Neural cell (in vitro differentiated cells): ENCODE results near the gene ROR2. TPM values are rescaled to one million over a fixed set of nuclear protein-coding genes. Genes with fewer than 3 reads are reported as not detected.

Source experiments
- H2AFZ ChIP-seq: fragments of 200-600, 300-800 bp; sonication (generic), shearing (Covaris generic); 2 replicates; pipeline ENCODE4 v1.6.0; 2014; ENCODE audit warnings: low read depth, mild to moderate bottlenecking, antibody characterized with exemption, low read length, moderate library complexity
- H3F3A ChIP-seq: fragments of 200-600 bp; shearing (Covaris generic); 2 replicates; pipeline ENCODE4 v1.6.1; 2016; ENCODE audit warnings: mild to moderate bottlenecking, moderate library complexity, mixed read lengths, antibody characterized with exemption, low read length; ENCODE audit not compliant: insufficient read depth, poor library complexity, severe bottlenecking
- H3K27ac ChIP-seq: fragments of 200-600, 300-800 bp; sonication (generic), shearing (Covaris generic); 2 replicates; pipeline ENCODE4 v1.5.1; 2014; ENCODE audit warnings: mild to moderate bottlenecking, low read length, moderate library complexity
- H3K27me3 ChIP-seq: fragments of 300-800, 200-600 bp; sonication (generic), shearing (Covaris generic); 2 replicates; pipeline ENCODE4 v1.6.0; 2014; ENCODE audit warnings: mild to moderate bottlenecking, low read depth, low read length, moderate library complexity; ENCODE audit not compliant: insufficient read depth
- H3K36me3 ChIP-seq: fragments of 300-800, 200-600 bp; sonication (generic), shearing (Covaris generic); 2 replicates; pipeline ENCODE4 v1.5.1; 2014; ENCODE audit warnings: mild to moderate bottlenecking, antibody characterized with exemption, low read length, moderate library complexity; ENCODE audit not compliant: insufficient read depth
- H3K4me2 ChIP-seq: fragments of 300-800, 200-600 bp; sonication (generic), shearing (Covaris generic); 2 replicates; pipeline ENCODE4 v1.6.0; 2014; ENCODE audit warnings: mild to moderate bottlenecking, low read length
- H3K4me3 ChIP-seq: fragments of 300-800, 200-600 bp; sonication (generic), shearing (Covaris generic); 2 replicates; pipeline ENCODE4 v1.5.1; 2014; ENCODE audit warnings: mild to moderate bottlenecking, low read length, moderate library complexity
- H3K79me2 ChIP-seq: fragments of 200-600 bp; shearing (Covaris generic); replicated peaks from 2 replicates; pipeline ENCODE4 v1.6.0; 2014; ENCODE audit warnings: mild to moderate bottlenecking, low read length, moderate library complexity; ENCODE audit not compliant: insufficient read depth
- H3K9ac ChIP-seq: fragments of 300-800, 200-600 bp; sonication (generic), shearing (Covaris generic); 2 replicates; pipeline ENCODE4 v1.6.1; 2016; ENCODE audit warnings: mild to moderate bottlenecking, low read length, mixed read lengths
- H3K9me2 ChIP-seq: fragments of 200-600 bp; shearing (Covaris generic); 2 replicates; pipeline ENCODE4 v1.6.1; 2016; ENCODE audit warnings: mild to moderate bottlenecking, low read length, mixed read lengths; ENCODE audit not compliant: insufficient read depth
- H3K9me3 ChIP-seq: fragments of 200-600, 300-800 bp; sonication (generic), shearing (Covaris generic); 2 replicates; pipeline ENCODE4 v1.6.1; 2016; ENCODE audit warnings: mild to moderate bottlenecking, mixed run types, low read length, moderate library complexity, mixed read lengths
- H4K20me1 ChIP-seq: fragments of 200-600 bp; shearing (Covaris generic); 2 replicates; pipeline ENCODE4 v1.6.1; 2016; ENCODE audit warnings: mild to moderate bottlenecking, mixed run types; ENCODE audit not compliant: insufficient read depth
- CTCF ChIP-seq: fragments of 450-650 bp; IDR thresholded peaks from 2 replicates; pipeline ENCODE4 v1.5.1; 2014; ENCODE audit warnings: antibody characterized with exemption, mild to moderate bottlenecking, moderate library complexity; ENCODE audit not compliant: poor library complexity, severe bottlenecking
- EP300 ChIP-seq: fragments of 450-650 bp; conservative IDR thresholded peaks from 2 replicates; pipeline ENCODE4 v1.6.1; 2014; ENCODE audit warnings: antibody characterized with exemption, mild to moderate bottlenecking, moderate library complexity; ENCODE audit not compliant: poor library complexity, severe bottlenecking
- EZH2 ChIP-seq: fragments of 200-600, 300-800 bp; shearing (Covaris generic), sonication (generic); IDR thresholded peaks from 2 replicates; pipeline ENCODE4 v1.6.1; 2014; ENCODE audit warnings: antibody characterized with exemption, low read length, borderline replicate concordance, mild to moderate bottlenecking; ENCODE audit not compliant: insufficient read depth, poor library complexity, severe bottlenecking
- MXI1 ChIP-seq: fragments of 450-650 bp; conservative IDR thresholded peaks from 2 replicates; pipeline ENCODE4 v1.6.1; 2014; ENCODE audit warnings: antibody characterized with exemption, mild to moderate bottlenecking; ENCODE audit not compliant: poor library complexity, severe bottlenecking
- POLR2AphosphoS5 ChIP-seq: IDR thresholded peaks from 2 replicates; pipeline ENCODE4 v1.6.1; 2012
- RAD21 ChIP-seq: fragments of 450-650 bp; conservative IDR thresholded peaks from 2 replicates; pipeline ENCODE4 v1.6.1; 2014; ENCODE audit warnings: antibody characterized with exemption, mild to moderate bottlenecking, moderate library complexity
- REST ChIP-seq: IDR thresholded peaks from 2 replicates; pipeline ENCODE4 v1.6.1; 2012; ENCODE audit warnings: borderline replicate concordance
- SMC3 ChIP-seq: fragments of 450-650 bp; conservative IDR thresholded peaks from 2 replicates; pipeline ENCODE4 v1.6.1; 2014; ENCODE audit warnings: antibody characterized with exemption, mild to moderate bottlenecking, moderate library complexity; ENCODE audit not compliant: poor library complexity
- TAF1 ChIP-seq: IDR thresholded peaks from 2 replicates; pipeline ENCODE4 v1.6.1; 2012; ENCODE audit warnings: low read depth
- polyA plus RNA-seq: library from polyadenylated mRNA; depleted of rRNA; stranded (reverse); fragments of >200 nt; gene quantifications from 2 replicates; pipeline ENCODE4 v1.2.3, GENCODE V29; 2014

The ROR2 gene
- polyA plus RNA-seq, 1 donor from 2014 or later: 0.33 TPM

- Histone ChIP-seq H3K4me2 (no peak overlapping the region), H3K9me3 (no peaks in the 10 kb centered on the region), H3K9me2 (no peaks in the 10 kb centered on the region), H3K4me3 (no peak overlapping the region), H3K36me3 (no peaks in the 10 kb centered on the region), H3K9ac (no peak overlapping the region), H3K79me2 (no peaks in the 10 kb centered on the region), H2AFZ (no peak overlapping the region), H3F3A (no peaks in the 10 kb centered on the region), H4K20me1 (no peaks in the 10 kb centered on the region), H3K27ac (no peak overlapping the region), H3K27me3 (no peaks in the 10 kb centered on the region)
- TF ChIP-seq CTCF (no peak), POLR2AphosphoS5 (no peak), EP300 (no peak), TAF1 (no peak), RAD21 (no peak), REST (no peak), SMC3 (no peak), EZH2 (no peak), MXI1 (no peak)
Observed at GRCh38 chr9:91839926-91840465, 110.0 kb downstream of the ROR2 start.

DNA sequence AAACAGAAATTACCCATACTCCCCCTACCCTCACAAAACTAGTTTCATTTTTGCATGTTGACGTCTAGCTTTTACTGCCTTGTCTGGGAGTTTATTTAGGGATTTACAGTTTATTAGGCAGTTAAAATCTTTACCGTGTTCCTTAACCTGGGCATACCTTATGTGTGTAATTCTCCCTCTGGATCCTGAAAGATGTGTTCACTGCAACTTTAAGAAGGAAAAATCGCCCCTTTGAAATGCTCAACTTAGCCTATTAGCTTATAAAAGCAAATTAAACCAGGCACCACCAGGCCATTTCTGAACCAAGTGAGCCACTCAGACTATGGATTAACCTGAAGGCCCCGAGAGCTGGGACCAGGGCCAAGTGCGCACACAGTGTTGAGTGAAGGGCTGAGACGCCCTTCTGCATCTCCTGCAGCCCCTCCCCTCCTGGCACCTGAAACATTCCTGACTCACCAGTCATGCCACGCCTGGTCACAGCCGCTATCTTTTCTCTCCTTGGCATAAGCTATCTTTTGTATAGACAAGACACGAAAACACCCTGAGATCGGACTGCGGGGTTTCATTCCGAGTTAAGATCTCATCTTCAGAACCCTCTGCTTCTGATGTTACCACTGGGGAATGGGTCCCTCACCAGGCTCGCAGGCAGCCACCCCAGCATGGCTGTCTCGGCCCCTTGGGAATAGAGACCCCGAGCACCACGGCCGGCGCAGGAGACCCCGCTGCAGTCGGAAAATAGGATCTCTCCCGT lies 111.9 kb downstream of the ROR2 start:
- no peak overlapping the region for H2AFZ ChIP-seq
- no peaks in the 10 kb centered on the region for H4K20me1 ChIP-seq
- no peaks in the 10 kb centered on the region for H3K79me2 ChIP-seq
- H3K9me3 ChIP-seq: no peaks in the 10 kb centered on the region
- no peaks in the 10 kb centered on the region for H3K36me3 ChIP-seq
- no peak overlapping the region for H3K9ac ChIP-seq
- no peak overlapping the region for H3K4me3 ChIP-seq
- H3K27me3 ChIP-seq: no peaks in the 10 kb centered on the region
- H3F3A ChIP-seq: no peaks in the 10 kb centered on the region
- TF ChIP-seq EZH2: no peak
- no peak for TF ChIP-seq EP300
- TF ChIP-seq REST: no peak
- TF ChIP-seq RAD21: no peak
- TF ChIP-seq TAF1: no peak
- no peak for TF ChIP-seq POLR2AphosphoS5
- TF ChIP-seq CTCF: no peak
- TF ChIP-seq SMC3: no peak
- no peak for TF ChIP-seq MXI1
- H3K27ac ChIP-seq: no peak overlapping the region
- no peaks in the 10 kb centered on the region for H3K9me2 ChIP-seq
- H3K4me2 ChIP-seq: no peak overlapping the region
